Liver (tissue), 9 donors: ENCODE results near the gene HMMR. TPM values are rescaled to one million over a fixed set of nuclear protein-coding genes. Genes with fewer than 3 reads are reported as not detected.
A peak's percentile ranks its signal among the peaks of the same experiment; 100 is the strongest.

Experiments
- DNase-seq: peaks from one replicate; pipeline ENCODE4 v3.0.0-alpha.2; 2017; ENCODE audit warnings: low spot score
- H3K27ac ChIP-seq, 2 donors: one replicate each; pipeline ENCODE4 v1.7.0; 2013; ENCODE audit warnings: inconsistent platforms in 2 of 2, low read length in 2 of 2, control low read depth in 1 of 2, low read depth in 1 of 2, mild to moderate bottlenecking in 1 of 2
- H3K27me3 ChIP-seq, 4 donors: one replicate each; pipeline versions ENCODE4 v1.6.1 to v1.7.0; 2013; ENCODE audit warnings: low read length in 3 of 4, inconsistent platforms in 1 of 4, mild to moderate bottlenecking in 1 of 4, moderate library complexity in 1 of 4; ENCODE audit not compliant: control insufficient read depth in 4 of 4, insufficient read depth in 4 of 4
- H3K36me3 ChIP-seq, 4 donors: one replicate each; pipeline versions ENCODE4 v1.6.1 to v1.7.0; 2013; ENCODE audit warnings: low read length in 3 of 4, mild to moderate bottlenecking in 3 of 4, low read depth in 1 of 4, moderate library complexity in 1 of 4; ENCODE audit not compliant: control insufficient read depth in 4 of 4, insufficient read depth in 3 of 4
- H3K4me1 ChIP-seq, 4 donors: one replicate each; pipeline versions ENCODE4 v1.6.1 to v1.7.0; 2013; ENCODE audit warnings: low read length in 3 of 4, mild to moderate bottlenecking in 3 of 4, moderate library complexity in 1 of 4; ENCODE audit not compliant: control insufficient read depth in 4 of 4, insufficient read depth in 4 of 4
- H3K4me3 ChIP-seq, 3 donors: one replicate each; pipeline versions ENCODE4 v1.6.1 to v1.7.0; 2013; ENCODE audit warnings: low read length in 3 of 3, control low read depth in 1 of 3, low read depth in 1 of 3, mild to moderate bottlenecking in 1 of 3
- H3K9ac ChIP-seq, 2 donors: one replicate each; pipeline ENCODE4 v1.7.0; 2013; ENCODE audit warnings: low read length in 2 of 2, mild to moderate bottlenecking in 2 of 2, moderate library complexity in 2 of 2, control low read depth in 1 of 2, low read depth in 1 of 2
- H3K9me3 ChIP-seq, 4 donors: one replicate each; pipeline versions ENCODE4 v1.6.1 to v1.7.0; 2013; ENCODE audit warnings: low read length in 3 of 4; ENCODE audit not compliant: control insufficient read depth in 4 of 4
- ATF3 ChIP-seq: IDR thresholded peaks from 2 replicates; pipeline ENCODE4 v1.6.1; 2016; ENCODE audit warnings: antibody characterized with exemption
- EGR1 ChIP-seq, 2 donors: IDR thresholded peaks; 2 replicates each; pipeline ENCODE4 v1.6.1; 2016 to 2018; ENCODE audit warnings: antibody characterized with exemption in 2 of 2, low read depth in 2 of 2
- FOXA1 ChIP-seq: IDR thresholded peaks from 2 replicates; pipeline ENCODE4 v1.6.1; 2016; ENCODE audit warnings: antibody characterized with exemption
- FOXA2 ChIP-seq: IDR thresholded peaks from 2 replicates; pipeline ENCODE4 v1.6.1; 2016; ENCODE audit warnings: antibody characterized with exemption
- GABPA ChIP-seq, 2 donors: IDR thresholded peaks in 1 of 2; conservative IDR thresholded peaks in 1 of 2; 2 replicates each; pipeline ENCODE4 v1.6.1; 2016; ENCODE audit warnings: antibody characterized with exemption in 2 of 2, mild to moderate bottlenecking in 1 of 2, moderate library complexity in 1 of 2
- HNF4A ChIP-seq, 2 donors: conservative IDR thresholded peaks; 2 replicates each; pipeline ENCODE4 v1.6.1; 2016; ENCODE audit warnings: antibody characterized with exemption in 2 of 2, mild to moderate bottlenecking in 2 of 2
- HNF4G ChIP-seq: IDR thresholded peaks from 2 replicates; pipeline ENCODE4 v1.6.1; 2016; ENCODE audit warnings: antibody characterized with exemption
- JUND ChIP-seq, 2 donors: IDR thresholded peaks; 2 replicates each; pipeline ENCODE4 v1.6.1; 2016; ENCODE audit warnings: antibody characterized with exemption in 2 of 2
- NR2F2 ChIP-seq: IDR thresholded peaks from 2 replicates; pipeline ENCODE4 v1.6.1; 2016; ENCODE audit warnings: antibody characterized with exemption
- RAD21 ChIP-seq, 2 donors: IDR thresholded peaks; 2 replicates each; pipeline ENCODE4 v1.6.1; 2016; ENCODE audit warnings: antibody characterized with exemption in 2 of 2, mild to moderate bottlenecking in 2 of 2
- RXRA ChIP-seq, 2 donors: IDR thresholded peaks; 2 replicates each; pipeline ENCODE4 v1.6.1; 2017 to 2018; ENCODE audit warnings: antibody characterized with exemption in 2 of 2, mild to moderate bottlenecking in 1 of 2
- SP1 ChIP-seq: IDR thresholded peaks from 2 replicates; pipeline ENCODE4 v1.6.1; 2018; ENCODE audit warnings: antibody characterized with exemption, mild to moderate bottlenecking
- TAF1 ChIP-seq: conservative IDR thresholded peaks from 2 replicates; pipeline ENCODE4 v1.6.1; 2016; ENCODE audit warnings: antibody characterized with exemption, mild to moderate bottlenecking
- YY1 ChIP-seq: IDR thresholded peaks from 2 replicates; pipeline ENCODE4 v1.6.1; 2016; ENCODE audit warnings: antibody characterized with exemption, mild to moderate bottlenecking
- ZBTB33 ChIP-seq: IDR thresholded peaks from 2 replicates; pipeline ENCODE4 v1.6.1; 2016; ENCODE audit warnings: antibody characterized with exemption
- WGBS: extraction: QIAGEN DNeasy Blood & Tissue Kit; methylation state at CpG from one replicate; pipeline ENCODE4 v1.1.7; 2013; 5-methylcytosine and 5-hydroxymethylcytosine counted together
- polyA plus RNA-seq, 2 donors: library from polyadenylated mRNA; stranded (reverse) in 1 of 2; unstranded in 1 of 2; fragments of 200-250 nt in 1 of 2; fragments of >200 nt in 1 of 2; fragmentation: Nextera tagmentation in 1 of 2; extraction: Ambion mirVana in 1 of 2; gene quantifications; one replicate each; pipeline versions ENCODE4 v1.2.1 to v1.2.3, GENCODE V29; 2013 to 2015
- total RNA-seq, 2 donors: library from RNA; depleted of rRNA; stranded (reverse); fragments of >200 nt; gene quantifications; one replicate each; pipeline ENCODE4 v1.2.3, GENCODE V29; 2014
- TF ChIP-seq, protein P1 (sequence below): IDR thresholded peaks from 2 replicates; pipeline ENCODE4 v1.6.1; 2016; ENCODE audit warnings: antibody characterized with exemption, mild to moderate bottlenecking
- TF ChIP-seq, protein P2 (sequence below): IDR thresholded peaks from 2 replicates; pipeline ENCODE4 v1.6.1; 2016; ENCODE audit warnings: antibody characterized with exemption
- TF ChIP-seq, protein P3 (sequence below): fragments of 150-350 bp; IDR thresholded peaks from 2 replicates; pipeline ENCODE4 v1.5.1; 2017; ENCODE audit warnings: improper control_type of control experiment, low read depth, low read length; ENCODE audit not compliant: missing input control
- donor health status: healthy.
- donor health status: healthy.
- donor health status: healthy.
- donor health status: healthy.
- donor health status: healthy.

Gene HMMR
- total and polyA plus RNA-seq, 4 donors = 0.33 to 48.5 (median 2.3) TPM

DNA sequence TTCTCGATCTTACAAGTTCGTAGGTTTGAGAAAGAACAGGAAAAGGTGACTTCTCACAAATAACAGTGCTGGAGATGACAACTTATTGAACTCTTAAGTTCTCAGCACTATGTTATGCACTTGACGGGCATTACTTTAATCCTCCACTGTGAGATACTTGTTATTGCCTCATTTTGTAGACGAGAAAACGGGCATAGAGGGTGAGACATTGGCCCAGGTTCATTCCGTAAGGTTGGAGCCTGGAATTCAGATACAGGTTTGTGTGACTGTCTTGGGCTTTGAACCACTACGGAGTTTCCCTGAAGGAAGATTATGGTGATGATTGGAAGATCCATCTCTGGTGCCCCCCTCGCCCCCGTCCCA lies 45.6 kb downstream of the HMMR start:
- H3K27ac ChIP-seq = peak overlapping the region; percentile 95 to 99
- no peak for TF ChIP-seq SP1
- no peak for TF ChIP-seq FOXA2
- TF ChIP-seq HNF4A (conservative IDR thresholded peaks at IDR 0.05) = no peak
- peak overlapping the region; percentile 95 to 100 for H3K9ac ChIP-seq
- peak overlapping the region; percentile 65 to 98 (median 92) for H3K4me3 ChIP-seq
- H3K36me3 ChIP-seq = no peaks in the 10 kb centered on the region
- no peak for DNase-seq
- WGBS = under 1% methylated on average over 9 of the region's 9 CpGs
- peaks cover 7 to 65% (median 52%) of the 10 kb centered on the region in 4 donors for H3K4me1 ChIP-seq
- H3K27me3 ChIP-seq = no peaks in the 10 kb centered on the region
- H3K9me3 ChIP-seq = no peaks in the 10 kb centered on the region

- Histone ChIP-seq H3K27ac (peak overlapping the region; percentile 95 to 99), H3K36me3 (no peaks in the 10 kb centered on the region), H3K27me3 (no peaks in the 10 kb centered on the region), H3K9me3 (no peaks in the 10 kb centered on the region), H3K4me1 (peaks cover 7 to 65% (median 52%) of the 10 kb centered on the region in 4 donors), H3K9ac (peak overlapping the region; percentile 95 to 100), H3K4me3 (peak overlapping the region; percentile 65 to 98 (median 92))
- no peak for DNase-seq
- TF ChIP-seq ZBTB33 (no peak), TAF1 (no peak), FOXA2 (no peak), FOXA1 (no peak), HNF4A (conservative IDR thresholded peaks at IDR 0.05) (no peak), NR2F2 (no peak), JUND (IDR thresholded peaks at IDR 0.05) (no peak), SP1 (no peak), EGR1 (IDR thresholded peaks at IDR 0.05; ENCODE audit: low read depth in 2 of 2) (no peak), YY1 (no peak), RXRA (IDR thresholded peaks at IDR 0.05) (no peak), RAD21 (IDR thresholded peaks at IDR 0.05) (no peak), HNF4G (no peak), GABPA (IDR thresholded peaks at IDR 0.05 in 1 of 2, conservative IDR thresholded peaks at IDR 0.05 in 1 of 2) (no peak), ATF3 (no peak)
- TF ChIP-seq, protein P1, sequence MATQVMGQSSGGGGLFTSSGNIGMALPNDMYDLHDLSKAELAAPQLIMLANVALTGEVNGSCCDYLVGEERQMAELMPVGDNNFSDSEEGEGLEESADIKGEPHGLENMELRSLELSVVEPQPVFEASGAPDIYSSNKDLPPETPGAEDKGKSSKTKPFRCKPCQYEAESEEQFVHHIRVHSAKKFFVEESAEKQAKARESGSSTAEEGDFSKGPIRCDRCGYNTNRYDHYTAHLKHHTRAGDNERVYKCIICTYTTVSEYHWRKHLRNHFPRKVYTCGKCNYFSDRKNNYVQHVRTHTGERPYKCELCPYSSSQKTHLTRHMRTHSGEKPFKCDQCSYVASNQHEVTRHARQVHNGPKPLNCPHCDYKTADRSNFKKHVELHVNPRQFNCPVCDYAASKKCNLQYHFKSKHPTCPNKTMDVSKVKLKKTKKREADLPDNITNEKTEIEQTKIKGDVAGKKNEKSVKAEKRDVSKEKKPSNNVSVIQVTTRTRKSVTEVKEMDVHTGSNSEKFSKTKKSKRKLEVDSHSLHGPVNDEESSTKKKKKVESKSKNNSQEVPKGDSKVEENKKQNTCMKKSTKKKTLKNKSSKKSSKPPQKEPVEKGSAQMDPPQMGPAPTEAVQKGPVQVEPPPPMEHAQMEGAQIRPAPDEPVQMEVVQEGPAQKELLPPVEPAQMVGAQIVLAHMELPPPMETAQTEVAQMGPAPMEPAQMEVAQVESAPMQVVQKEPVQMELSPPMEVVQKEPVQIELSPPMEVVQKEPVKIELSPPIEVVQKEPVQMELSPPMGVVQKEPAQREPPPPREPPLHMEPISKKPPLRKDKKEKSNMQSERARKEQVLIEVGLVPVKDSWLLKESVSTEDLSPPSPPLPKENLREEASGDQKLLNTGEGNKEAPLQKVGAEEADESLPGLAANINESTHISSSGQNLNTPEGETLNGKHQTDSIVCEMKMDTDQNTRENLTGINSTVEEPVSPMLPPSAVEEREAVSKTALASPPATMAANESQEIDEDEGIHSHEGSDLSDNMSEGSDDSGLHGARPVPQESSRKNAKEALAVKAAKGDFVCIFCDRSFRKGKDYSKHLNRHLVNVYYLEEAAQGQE = no peak
- TF ChIP-seq, protein P2, sequence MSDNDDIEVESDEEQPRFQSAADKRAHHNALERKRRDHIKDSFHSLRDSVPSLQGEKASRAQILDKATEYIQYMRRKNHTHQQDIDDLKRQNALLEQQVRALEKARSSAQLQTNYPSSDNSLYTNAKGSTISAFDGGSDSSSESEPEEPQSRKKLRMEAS = no peak
- TF ChIP-seq, protein P3, sequence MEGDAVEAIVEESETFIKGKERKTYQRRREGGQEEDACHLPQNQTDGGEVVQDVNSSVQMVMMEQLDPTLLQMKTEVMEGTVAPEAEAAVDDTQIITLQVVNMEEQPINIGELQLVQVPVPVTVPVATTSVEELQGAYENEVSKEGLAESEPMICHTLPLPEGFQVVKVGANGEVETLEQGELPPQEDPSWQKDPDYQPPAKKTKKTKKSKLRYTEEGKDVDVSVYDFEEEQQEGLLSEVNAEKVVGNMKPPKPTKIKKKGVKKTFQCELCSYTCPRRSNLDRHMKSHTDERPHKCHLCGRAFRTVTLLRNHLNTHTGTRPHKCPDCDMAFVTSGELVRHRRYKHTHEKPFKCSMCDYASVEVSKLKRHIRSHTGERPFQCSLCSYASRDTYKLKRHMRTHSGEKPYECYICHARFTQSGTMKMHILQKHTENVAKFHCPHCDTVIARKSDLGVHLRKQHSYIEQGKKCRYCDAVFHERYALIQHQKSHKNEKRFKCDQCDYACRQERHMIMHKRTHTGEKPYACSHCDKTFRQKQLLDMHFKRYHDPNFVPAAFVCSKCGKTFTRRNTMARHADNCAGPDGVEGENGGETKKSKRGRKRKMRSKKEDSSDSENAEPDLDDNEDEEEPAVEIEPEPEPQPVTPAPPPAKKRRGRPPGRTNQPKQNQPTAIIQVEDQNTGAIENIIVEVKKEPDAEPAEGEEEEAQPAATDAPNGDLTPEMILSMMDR = no peak
- WGBS = under 1% methylated on average over 8 of the region's 8 CpGs
Measured at GRCh38 chr5:163506726-163507125, 46.3 kb downstream of the HMMR start.
